Glutamatergic neuron (in vitro differentiated cells): Measurements from ENCODE around the gene SLC45A2. TPM values are rescaled to one million over a fixed set of nuclear protein-coding genes. Genes with fewer than 3 reads are reported as not detected.

Experiments used
- DNase-seq: peaks from one replicate; pipeline ENCODE4 v3.0.0; 2022
- H3K27ac Mint-ChIP-seq: one replicate; pipeline ENCODE4 v1.8.0; 2020; ENCODE audit warnings: mild to moderate bottlenecking, mixed read lengths, inconsistent platforms; ENCODE audit not compliant: unreplicated experiment
- H3K27me3 Mint-ChIP-seq: one replicate; pipeline ENCODE4 v1.8.0; 2020; ENCODE audit warnings: mild to moderate bottlenecking, moderate library complexity, mixed read lengths, inconsistent platforms; ENCODE audit not compliant: unreplicated experiment
- H3K36me3 Mint-ChIP-seq: one replicate; pipeline ENCODE4 v1.8.0; 2020; ENCODE audit warnings: mild to moderate bottlenecking, mixed read lengths, inconsistent platforms; ENCODE audit not compliant: unreplicated experiment
- H3K4me1 Mint-ChIP-seq: one replicate; pipeline ENCODE4 v1.8.0; 2020; ENCODE audit warnings: mild to moderate bottlenecking, low read depth, mixed read lengths, inconsistent platforms; ENCODE audit not compliant: unreplicated experiment
- H3K4me3 Mint-ChIP-seq: one replicate; pipeline ENCODE4 v1.8.0; 2020; ENCODE audit warnings: mild to moderate bottlenecking, mixed read lengths, inconsistent platforms; ENCODE audit not compliant: unreplicated experiment
- H3K9me3 Mint-ChIP-seq: one replicate; pipeline ENCODE4 v1.8.0; 2020; ENCODE audit warnings: mild to moderate bottlenecking, moderate library complexity, mixed read lengths, inconsistent platforms; ENCODE audit not compliant: unreplicated experiment
- total RNA-seq: library from RNA; stranded (reverse); fragmentation: NEBNext Ultra II Directional; extraction: Animal tissue kit (Norgen Biotek cat#: 25700); gene quantifications from one replicate; pipeline ENCODE4 v1.2.1, GENCODE V29; 2021; ENCODE audit not compliant: unreplicated experiment
- TF ChIP-seq, protein P1 (sequence below): fragments of 200-600 bp; sonication (generic); IDR thresholded peaks from one replicate; pipeline ENCODE4 v1.5.0; 2021; ENCODE audit not compliant: partially characterized antibody, unreplicated experiment

The SLC45A2 gene
- total RNA-seq, 1 donor from 2014 or later: 0.76 TPM

GRCh38 chr5:33905381-33905780 lies 79.1 kb downstream of the SLC45A2 start:
- Mint-ChIP-seq H3K4me3 (no peak overlapping the region), H3K9me3 (peaks cover 3% of the 10 kb centered on the region), H3K27ac (no peak overlapping the region), H3K36me3 (peaks cover 6% of the 10 kb centered on the region), H3K27me3 (no peaks in the 10 kb centered on the region), H3K4me1 (no peaks in the 10 kb centered on the region)
- TF ChIP-seq, protein P1, sequence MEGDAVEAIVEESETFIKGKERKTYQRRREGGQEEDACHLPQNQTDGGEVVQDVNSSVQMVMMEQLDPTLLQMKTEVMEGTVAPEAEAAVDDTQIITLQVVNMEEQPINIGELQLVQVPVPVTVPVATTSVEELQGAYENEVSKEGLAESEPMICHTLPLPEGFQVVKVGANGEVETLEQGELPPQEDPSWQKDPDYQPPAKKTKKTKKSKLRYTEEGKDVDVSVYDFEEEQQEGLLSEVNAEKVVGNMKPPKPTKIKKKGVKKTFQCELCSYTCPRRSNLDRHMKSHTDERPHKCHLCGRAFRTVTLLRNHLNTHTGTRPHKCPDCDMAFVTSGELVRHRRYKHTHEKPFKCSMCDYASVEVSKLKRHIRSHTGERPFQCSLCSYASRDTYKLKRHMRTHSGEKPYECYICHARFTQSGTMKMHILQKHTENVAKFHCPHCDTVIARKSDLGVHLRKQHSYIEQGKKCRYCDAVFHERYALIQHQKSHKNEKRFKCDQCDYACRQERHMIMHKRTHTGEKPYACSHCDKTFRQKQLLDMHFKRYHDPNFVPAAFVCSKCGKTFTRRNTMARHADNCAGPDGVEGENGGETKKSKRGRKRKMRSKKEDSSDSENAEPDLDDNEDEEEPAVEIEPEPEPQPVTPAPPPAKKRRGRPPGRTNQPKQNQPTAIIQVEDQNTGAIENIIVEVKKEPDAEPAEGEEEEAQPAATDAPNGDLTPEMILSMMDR: no peak
- no peak for DNase-seq

DNA sequence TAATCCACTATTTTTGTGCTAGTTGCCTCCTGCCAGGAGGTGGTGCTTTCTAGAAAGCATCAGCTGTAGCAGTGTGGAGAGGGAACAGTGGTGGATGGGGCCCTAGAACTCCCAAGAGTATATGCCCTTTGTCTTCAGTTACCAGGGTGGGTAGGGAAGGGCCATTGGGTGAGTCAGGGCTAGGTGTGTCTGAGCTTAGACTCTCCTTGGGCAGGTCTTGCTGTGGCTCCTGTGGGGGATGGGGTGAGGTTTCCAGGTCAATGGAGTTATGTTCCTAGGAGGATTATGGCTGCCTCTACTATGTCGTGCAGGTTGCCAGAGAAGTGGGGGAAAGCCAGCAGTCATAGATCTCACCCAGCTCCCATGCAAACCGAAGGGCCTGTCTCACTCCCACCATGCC lies 81.4 kb downstream of the SLC45A2 start:
- Mint-ChIP-seq H3K36me3 (peaks cover 6% of the 10 kb centered on the region), H3K4me3 (no peak overlapping the region), H3K4me1 (no peaks in the 10 kb centered on the region), H3K27ac (no peak overlapping the region), H3K27me3 (no peaks in the 10 kb centered on the region), H3K9me3 (peaks cover 3% of the 10 kb centered on the region)
- TF ChIP-seq, protein P1: no peak
- DNase-seq: no peak

GRCh38 chr5:33901156-33901555 lies 83.3 kb downstream of the SLC45A2 start:
- no peaks in the 10 kb centered on the region for H3K27me3 Mint-ChIP-seq
- H3K4me3 Mint-ChIP-seq: no peak overlapping the region
- H3K9me3 Mint-ChIP-seq: no peaks in the 10 kb centered on the region
- TF ChIP-seq, protein P1: no peak
- no peaks in the 10 kb centered on the region for H3K4me1 Mint-ChIP-seq
- DNase-seq: no peak
- H3K36me3 Mint-ChIP-seq: no peaks in the 10 kb centered on the region
- no peak overlapping the region for H3K27ac Mint-ChIP-seq

Other genes starting within 250 kb of the SLC45A2 start
- gene ADAMTS12, start 92.7 kb downstream of the SLC45A2 start, total RNA-seq: 0.54 TPM
- gene RXFP3, start 48.3 kb downstream of the SLC45A2 start, total RNA-seq: 0.44 TPM
- 9.0 TPM for gene AMACR, start 23.4 kb upstream of the SLC45A2 start, total RNA-seq
- 9.0 TPM for gene C1QTNF3, start 58.5 kb upstream of the SLC45A2 start, total RNA-seq